Measurements from ENCODE around the gene TRAPPC11.

- TF ChIP-seq ZZZ3 (CRISPR knock-in tag; IDR thresholded peaks at IDR 0.05; ENCODE audit: borderline replicate concordance) (no peak), ZSCAN5A (CRISPR knock-in tag; IDR thresholded peaks at IDR 0.05; ENCODE audit: borderline replicate concordance) (no peak), PTBP1 (IDR thresholded peaks at IDR 0.05; ENCODE audit: low read depth, low read length, poor library complexity, severe bottlenecking) (no peak), ZNF382 (CRISPR knock-in tag; IDR thresholded peaks at IDR 0.05; ENCODE audit: borderline replicate concordance) (no peak), ZNF224 (CRISPR knock-in tag; IDR thresholded peaks at IDR 0.05) (no peak), FOXP4 (CRISPR knock-in tag; IDR thresholded peaks at IDR 0.05) (no peak), STAT5B (CRISPR knock-in tag; IDR thresholded peaks at IDR 0.05) (no peak), ZNF296 (CRISPR knock-in tag; conservative IDR thresholded peaks at IDR 0.05) (no peak), NCOR1 (IDR thresholded peaks at IDR 0.05; ENCODE audit: borderline replicate concordance, low read length) (no peak), NBN (conservative IDR thresholded peaks at IDR 0.05) (no peak), TARDBP (CRISPR knock-in tag; IDR thresholded peaks at IDR 0.05) (no peak), POLR2A (IDR thresholded peaks at IDR 0.05; ENCODE audit: insufficient read depth in 1 of 2, low read depth in 2 of 2, low read length in 2 of 2) (no peak), CTCF (CRISPR knock-in tag; IDR thresholded peaks at IDR 0.05) (no peak), RAD51 (IDR thresholded peaks at IDR 0.05; ENCODE audit: borderline replicate concordance) (no peak)
Observed at GRCh38 chr4:183639291-183639690, 19.8 kb upstream of the TRAPPC11 start.
